Dermis blood vessel endothelial cell (primary cell): Measurements from ENCODE around the gene NHSL2. TPM values are rescaled to one million over a fixed set of nuclear protein-coding genes. Genes with fewer than 3 reads are reported as not detected.
"Not testable (repeated sequence)": the region's sequence is repeated elsewhere in the genome, so short reads cannot be mapped to it uniquely, and the experiment has no call there.

Experiments used
- DNase-seq: peaks from one replicate; pipeline ENCODE4 v3.0.0; 2010
- total RNA-seq: library from RNA; depleted of rRNA; stranded (reverse); fragments of >200 nt; gene quantifications from 2 replicates; pipeline ENCODE4 v1.2.3, GENCODE V29; 2014

NHSL2 gene
- total RNA-seq, 1 donor from 2014 or later, result 28.6 TPM

DNA sequence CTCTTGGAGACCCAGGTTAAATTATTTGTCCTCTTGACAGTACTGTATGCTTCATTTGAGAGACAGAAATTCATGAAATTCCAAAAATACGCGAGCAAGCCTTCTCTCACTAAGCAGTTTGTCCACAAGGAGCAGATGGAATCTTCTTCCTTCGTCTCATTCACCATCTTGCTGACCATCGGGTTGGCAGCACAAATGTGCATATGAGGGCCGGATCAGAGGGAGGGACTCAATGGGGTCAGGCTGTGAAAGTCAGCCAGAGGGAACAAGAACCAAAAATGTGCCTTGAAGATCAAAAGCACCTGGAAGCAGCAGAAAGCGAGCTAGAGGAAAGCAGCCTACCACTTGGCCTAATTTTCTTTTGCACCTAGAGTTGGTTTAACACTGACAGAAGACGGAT is 16.4 kb downstream of the NHSL2 start:
- no peak for DNase-seq

DNA sequence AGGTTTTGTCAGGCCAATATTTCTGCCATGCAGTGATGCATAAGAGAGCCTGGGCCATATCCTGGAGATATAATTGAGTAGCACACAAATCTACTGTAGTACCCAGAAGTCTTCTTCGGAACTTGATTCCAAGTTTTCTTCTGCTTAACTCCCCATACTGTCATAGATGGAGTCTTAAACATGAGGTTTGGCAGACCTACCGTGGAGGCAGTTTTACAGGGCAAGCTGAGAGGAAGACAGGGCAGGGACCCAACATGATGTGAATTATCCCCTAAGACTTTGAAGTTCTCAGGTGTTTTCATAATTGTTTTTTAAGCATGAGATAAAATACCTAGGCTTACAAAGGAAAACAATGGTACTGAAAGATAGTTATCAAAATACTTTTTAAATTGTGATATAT is 18.2 kb downstream of the NHSL2 start:
- no peak for DNase-seq

DNA sequence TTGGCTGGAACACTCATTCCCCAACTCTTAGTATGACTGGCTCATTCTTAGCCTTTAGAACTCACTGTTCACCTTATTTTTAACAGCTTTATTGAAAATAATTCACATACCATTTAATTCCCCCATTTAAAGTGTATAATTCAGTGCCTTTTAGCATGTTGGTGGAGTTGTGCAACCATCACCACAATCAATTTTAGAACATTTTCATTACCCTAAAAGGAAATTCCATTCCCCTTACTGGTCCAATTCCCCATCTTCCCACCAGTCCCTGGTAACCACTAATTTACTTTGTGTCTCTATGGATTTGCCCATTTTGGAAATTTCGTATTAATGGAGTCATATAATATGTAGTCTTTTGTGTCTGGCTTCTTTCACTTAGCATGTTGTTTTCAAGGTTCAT is 19.7 kb downstream of the NHSL2 start:
- no peak for DNase-seq

DNA sequence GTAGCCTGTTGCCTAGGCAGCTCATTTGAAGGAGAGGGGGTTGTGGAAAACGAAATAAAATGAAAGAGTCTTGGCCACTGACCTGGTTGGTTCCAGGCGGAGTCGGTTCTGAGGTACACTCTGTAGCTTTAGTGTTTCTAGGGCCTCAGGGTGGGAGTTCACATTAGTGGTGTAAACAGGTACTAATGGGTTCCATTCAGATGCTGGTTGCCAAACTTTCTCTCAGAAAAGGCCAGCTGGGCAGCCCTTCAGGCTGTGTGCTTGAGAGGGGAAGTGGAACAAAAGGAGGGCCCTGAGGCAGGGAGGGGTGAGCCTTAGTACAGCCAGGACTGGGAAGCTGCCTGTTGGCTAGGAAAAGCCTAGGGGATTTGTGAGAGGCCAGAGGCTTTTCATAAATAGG is 24.8 kb downstream of the NHSL2 start:
- DNase-seq, result no peak

DNA sequence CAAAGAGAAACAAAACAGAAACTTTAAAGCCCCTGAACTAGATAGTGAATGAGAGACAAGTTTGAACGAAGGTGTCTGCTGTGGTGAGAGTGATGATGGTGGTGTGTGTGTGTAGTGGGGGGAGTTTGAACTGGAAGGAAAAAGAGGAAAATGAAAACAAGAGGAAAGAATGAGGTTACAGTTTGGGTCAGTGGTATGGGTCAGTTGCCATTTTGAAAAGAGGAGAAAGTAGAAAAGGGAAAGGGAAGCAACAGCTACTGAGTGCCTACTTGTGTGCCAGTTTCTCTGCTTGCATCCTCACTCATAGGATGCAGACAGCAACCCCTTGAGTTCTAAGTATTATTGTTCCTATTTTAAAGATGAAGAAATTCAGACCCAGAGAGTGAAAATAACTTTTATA is 26.0 kb downstream of the NHSL2 start:
- no peak for DNase-seq

DNA sequence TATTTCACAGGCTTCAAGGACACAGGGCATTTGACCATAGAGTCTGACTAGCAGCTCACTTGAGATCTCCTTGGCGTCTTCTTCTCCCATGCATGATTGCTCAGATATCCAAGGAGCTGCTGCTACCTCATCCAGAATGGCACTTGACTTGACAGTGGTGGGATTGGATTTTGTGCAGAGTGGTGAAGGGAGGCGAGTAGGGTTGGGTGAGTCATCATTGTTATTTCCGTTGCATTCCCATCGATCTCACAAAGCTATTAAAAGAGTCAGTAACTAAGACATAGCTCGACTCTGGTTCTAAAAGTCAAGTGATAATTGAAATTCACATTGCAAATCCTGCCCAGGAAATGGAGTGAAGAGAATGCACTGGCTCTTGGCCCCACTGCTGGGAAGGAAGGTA is 27.7 kb downstream of the NHSL2 start:
- DNase-seq, result no peak

DNA sequence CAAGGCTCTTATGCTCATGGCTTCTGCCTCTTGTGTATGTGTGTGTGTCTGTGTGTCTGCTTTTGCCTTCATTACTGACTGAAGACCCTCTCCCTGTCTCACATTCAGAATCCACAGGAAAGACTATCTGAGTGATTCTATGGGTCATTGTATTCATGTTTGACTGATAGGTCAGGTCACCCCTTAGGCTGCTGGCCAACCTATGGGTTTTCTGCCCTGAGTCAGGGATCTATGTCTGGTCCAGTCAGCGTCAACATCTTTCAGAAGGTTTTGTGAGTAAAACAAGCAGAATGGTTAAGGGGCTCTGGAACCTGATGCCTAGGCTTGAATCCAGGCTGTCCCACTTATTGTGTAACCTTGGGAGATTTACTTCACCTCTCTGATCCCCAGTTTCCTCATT is 30.5 kb downstream of the NHSL2 start:
- no peak for DNase-seq

DNA sequence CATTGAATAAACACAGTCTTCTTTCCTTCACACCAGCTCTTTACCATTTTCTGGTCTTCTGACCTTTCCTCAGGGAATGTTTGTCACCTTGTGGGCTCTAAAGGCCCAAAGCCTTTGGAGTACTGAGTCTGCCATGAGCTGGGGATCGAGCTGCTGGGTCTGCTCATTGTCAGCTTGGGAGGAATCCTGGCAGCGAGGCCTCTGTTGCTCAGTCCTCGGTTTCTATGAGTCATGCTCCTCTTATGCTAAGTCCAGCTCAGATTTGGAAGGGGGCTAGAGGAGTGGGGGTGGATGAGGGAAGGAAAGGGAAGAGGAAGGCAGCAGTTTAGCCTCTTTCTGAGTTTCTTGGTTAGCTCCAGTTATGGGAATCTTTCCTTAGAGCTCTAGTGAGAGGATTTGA is 31.1 kb downstream of the NHSL2 start:
- DNase-seq, result no peak

DNA sequence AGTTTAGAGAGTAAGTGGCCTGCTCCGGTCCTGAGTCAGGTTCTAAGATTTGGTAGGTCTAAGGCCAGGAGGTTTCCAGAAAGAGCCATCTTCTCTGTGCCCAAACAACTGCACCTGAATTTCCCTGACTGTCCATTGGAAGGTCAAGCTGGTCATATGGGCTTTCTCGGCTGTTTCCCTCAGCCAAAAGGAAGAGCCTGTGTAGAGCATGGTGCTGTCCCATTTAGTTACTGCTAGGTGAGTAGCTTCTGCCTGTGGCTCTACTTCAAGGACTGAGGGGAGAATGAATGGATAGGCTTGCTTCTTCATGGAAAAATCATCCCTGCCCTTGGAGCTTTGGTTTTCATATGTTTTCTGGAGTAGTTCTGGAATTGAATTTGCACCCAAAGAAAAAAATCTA is 33.7 kb downstream of the NHSL2 start:
- DNase-seq, result no peak

DNA sequence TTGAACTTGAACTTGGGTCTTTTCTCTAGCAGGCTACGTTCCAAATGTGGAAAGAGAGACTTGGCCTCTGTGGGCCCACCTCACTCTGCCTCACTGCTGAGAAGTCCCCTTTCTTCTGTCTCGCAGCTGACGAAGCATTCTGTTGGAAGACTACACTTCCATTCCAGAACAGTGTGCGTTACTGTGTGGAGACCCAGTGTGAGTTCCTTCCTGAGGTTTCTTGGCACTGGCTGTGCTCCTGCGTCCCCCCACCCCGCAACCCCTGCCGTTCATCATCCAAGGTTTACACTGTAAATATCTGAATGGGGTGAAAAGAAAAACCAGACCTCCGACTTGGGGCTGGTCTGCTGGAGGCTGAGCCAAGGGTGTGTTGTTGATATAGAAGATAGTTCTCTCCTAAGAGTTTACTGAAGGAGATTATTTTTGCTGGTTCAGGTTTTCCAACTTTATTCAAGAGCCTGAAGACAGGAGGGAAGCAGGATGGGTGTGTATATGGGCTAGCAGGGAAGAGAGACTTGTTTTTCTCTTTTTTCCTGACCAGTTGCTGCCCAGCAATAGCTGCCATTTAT is 34.7 kb downstream of the NHSL2 start:
- DNase-seq, result no peak

DNA sequence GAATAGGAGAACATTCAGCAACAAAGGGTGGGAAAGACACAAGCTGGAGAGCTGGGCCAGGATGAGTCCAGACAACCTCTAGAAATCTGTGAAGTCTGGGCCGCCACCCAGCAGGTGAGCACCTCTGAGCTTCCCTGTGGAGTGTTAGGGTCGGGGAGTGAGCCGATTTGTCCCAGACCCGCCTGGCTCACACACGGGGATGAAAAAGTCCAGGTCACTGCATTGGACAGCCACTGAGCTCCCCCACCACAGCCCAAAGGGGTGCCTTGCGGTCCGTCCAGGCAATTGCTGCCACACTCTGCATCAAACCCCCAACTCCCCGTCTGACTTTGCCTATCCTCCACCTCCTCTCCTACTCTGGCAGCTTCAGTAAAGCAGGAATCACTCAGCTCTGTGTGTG is 38.7 kb downstream of the NHSL2 start:
- DNase-seq, result no peak

DNA sequence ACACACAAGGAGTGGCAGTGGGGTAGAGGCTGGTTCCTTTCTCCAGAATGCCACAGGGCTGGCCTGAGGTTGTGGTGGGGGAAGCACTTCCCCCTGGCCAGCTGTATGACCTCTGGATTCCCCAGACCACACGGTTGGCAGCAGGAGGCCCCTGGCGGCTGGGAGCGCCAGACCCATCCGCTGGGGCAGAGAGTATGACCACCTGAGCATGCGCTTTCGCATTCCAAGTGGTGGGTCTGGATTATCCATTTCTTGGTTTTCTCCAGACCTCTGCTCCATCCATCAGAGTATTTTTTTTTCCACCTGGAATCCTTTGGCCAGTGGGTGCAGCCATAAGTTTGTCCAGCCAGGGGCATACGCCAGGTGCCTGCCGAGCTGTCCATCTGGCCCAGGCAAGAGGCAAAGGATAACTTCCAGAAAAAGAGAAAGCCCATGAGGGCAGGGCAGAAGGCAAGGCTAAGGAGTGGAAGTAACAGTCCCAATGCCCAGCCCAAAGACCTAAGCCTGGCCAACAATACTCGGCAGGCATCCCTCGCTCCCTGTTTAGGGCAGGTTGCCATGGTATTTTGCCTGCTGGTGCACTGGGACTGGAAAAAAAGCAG is 39.3 kb downstream of the NHSL2 start:
- no peak for DNase-seq

DNA sequence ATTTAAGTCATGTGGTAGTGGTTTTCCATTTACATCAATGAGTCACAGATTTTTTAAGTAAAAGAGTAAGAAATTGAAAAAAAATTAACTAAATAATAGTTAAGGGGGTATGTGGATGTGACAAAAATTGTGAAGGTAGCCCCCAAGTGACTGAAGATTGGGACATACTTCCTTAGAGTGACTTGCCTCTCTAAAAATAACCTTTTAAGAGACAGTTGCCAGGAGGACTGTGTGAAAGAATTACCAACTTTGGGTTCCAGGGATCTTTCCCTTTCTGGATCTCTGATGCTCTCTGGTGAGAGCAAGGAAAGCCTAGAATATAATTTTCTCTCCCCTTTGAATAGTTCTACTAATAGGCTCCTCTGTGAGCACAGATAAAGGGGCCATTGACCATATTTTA is 42.7 kb downstream of the NHSL2 start:
- DNase-seq, result no peak

DNA sequence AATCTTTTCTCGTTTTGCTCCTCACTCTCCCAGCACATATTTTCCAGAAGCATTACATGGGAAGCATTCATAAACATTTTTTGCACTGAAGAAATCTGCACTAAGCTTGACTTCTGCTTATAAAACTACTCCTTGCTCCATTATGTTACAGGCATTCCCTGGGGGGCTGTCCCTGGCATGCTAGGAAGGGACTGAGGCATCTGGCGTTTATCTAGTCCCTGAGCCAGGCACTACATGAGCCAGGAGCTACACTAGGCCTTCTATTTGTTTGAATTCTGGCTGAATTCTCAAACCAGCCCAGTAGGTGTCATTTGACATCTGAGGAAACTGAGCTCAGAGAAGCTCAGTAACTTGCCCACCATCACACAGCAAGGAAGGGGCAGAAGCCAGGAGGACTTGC is 43.3 kb downstream of the NHSL2 start:
- DNase-seq, result no peak

DNA sequence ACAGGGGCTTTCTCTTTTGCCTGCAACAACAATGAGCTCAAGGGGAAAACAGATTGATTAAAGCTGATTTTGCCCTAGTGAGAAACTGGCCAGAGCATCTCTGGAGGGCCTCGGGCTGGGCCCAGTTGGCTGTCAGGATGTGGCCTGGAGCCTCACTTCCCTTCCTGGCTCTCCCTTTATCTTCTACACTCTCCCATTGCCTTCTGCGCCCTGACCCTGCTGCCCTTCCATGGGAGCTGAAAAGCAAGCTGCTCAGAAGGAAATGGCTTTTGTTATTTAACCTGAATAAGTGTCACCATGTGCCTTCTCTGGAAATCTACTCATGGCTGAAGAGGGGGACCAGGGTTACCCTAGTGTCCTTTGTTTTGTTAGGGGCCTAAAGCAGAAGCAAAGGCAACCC is 43.8 kb downstream of the NHSL2 start:
- peak; percentile 6 for DNase-seq

DNA sequence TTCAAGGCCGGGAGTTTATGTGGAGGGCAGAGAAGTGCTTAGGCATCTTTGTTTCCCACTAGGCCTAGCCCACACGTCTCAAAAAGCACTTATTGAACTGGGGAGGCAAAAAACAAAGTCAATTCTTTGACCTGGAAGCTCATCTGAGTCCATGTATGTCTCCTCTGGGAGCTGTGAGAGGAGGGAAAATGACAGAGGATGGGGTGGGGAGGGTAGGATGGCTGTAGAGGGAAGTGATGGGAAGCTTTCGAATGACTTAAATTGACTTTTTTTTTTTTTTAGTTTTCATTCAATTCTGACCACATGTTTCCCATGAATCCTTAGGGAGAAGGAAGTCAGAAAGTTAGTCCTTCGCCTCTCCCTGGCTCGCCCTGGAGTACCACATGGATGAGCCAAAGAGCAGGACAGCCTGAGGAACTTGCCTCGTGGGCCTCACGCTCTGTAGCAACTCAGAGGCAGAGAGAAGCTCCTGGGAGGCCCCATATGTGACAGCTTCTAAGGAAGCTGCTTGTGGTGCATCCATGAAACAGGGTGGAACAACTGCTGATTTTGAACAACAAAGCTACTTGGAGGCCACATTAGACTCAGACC is 45.0 kb downstream of the NHSL2 start:
- DNase-seq, result no peak

DNA sequence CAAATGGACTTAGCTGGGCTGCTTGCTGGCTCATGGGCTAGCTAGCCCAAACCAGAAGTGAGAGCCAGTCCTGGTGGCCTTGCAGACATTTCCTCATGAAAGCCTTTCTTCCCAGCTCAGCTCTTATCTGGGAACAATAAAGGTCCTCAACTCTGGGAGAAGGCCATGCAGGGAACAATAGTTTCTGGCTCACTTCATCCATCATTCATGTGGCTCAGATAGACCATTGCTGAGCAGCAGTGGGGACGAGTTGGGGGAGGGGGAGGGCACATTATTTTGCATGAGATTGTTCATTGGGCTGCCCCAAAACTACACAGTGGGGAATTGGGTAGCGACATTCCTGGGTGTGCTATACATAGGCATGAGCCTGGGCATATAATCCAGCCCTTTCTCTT is 47.6 kb downstream of the NHSL2 start:
- no peak for DNase-seq

DNA sequence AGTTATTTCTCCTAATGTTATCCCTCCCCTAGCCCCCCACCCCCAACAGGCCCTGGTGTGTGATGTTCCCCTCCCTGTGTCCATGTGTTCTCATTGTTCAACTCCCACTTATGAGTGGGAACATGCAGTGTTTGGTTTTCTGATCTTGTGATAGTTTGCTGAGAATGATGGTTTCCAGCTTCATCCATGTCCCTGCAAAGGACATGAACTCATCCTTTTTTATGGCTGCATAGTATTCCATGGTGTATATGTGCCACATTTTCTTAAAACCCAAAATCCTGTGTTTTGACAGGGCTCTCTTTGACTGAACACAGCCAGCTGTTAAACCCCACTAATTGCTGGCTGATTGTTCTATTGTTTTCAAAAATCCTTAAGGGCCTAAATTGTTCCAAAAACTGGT is 53.5 kb downstream of the NHSL2 start:
- DNase-seq, result not testable (repeated sequence)

DNA sequence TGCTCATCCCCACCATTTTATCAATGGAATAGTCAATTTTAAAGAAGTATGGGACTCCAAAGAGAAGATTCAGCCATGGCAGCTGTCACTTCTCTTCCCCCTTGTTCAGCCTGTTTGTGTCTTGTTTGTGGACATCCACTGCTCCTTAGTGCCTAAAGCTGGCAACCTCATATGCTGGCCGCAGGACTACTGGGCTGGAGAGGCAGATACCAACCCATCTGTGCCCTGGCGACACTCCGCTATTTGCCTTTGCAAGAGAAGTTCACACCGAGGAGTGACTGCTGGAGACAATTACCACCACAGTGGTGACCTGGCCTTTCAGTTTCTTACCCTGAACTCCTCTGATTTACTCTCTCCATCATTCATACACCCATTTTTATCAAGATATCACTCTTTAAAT is 64.3 kb downstream of the NHSL2 start:
- no peak for DNase-seq

DNA sequence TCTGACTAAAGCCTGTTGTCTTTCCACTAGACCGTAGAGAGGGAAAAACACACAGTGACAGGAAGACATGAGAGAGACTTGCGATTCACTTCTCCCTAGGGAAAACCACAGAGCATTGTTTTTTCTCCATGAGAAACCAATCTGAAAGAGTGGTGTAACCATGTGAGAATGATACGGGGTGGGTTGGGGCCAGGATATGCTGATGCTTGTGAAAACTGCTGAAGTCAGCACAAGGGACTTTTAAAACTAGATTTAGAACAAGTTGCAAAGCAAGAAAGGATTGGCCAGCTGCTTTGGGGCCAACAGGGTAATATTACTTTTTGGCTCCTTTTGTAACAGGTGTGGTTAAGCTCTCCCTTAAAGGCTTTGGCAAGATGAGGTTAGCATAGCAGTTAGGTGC is 66.1 kb downstream of the NHSL2 start:
- DNase-seq, result no peak

DNA sequence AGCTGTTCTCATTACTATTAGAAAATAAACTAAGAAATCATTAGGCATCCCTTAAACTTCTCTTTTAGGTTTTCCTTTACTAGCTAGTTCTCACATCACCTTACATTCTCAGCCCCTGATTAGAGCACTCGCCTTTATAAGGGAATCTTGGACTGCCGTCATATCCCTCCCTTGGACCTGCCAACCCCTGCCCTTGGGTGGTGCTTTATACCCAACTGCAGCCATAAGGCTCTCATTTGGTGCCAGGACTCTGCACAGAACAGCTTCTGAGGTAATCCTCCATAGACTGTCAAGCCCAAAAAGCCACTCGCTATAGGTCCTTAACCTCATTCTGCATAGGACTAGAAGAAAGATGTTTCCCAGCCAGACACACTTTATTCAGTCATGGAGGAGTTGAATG is 67.5 kb downstream of the NHSL2 start:
- no peak for DNase-seq

DNA sequence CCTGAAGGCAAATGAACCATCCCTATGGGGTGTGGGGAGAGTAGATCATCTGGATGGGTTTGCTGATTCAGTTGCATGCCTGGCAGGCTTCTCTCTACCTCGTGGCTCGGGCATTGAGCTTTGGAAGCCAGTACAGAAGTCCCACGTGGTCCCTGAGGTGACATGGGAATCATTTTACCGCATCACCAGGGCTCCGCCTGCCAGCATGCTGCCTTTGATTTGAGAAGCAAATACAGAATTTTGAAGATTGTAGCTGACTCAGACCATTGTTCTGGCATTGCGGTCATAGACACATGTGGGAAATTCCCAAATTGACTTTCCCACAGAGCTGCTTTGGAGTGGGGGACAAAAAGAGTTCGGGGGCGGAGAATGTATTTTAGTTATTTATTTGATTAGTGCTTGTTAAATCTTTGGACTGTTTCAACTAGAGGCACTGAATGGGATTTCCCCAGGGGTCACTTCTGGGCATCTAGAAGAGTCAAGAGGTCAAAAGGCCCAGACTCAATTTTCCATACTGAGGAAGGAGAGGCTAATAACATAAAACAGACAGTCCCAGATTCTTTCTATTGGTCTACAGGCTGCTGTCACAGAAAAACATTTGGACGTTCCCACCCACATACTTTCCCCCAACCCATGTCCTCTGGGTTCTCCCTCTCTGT is 79.3 kb downstream of the NHSL2 start:
- DNase-seq, result peak; percentile 3

DNA sequence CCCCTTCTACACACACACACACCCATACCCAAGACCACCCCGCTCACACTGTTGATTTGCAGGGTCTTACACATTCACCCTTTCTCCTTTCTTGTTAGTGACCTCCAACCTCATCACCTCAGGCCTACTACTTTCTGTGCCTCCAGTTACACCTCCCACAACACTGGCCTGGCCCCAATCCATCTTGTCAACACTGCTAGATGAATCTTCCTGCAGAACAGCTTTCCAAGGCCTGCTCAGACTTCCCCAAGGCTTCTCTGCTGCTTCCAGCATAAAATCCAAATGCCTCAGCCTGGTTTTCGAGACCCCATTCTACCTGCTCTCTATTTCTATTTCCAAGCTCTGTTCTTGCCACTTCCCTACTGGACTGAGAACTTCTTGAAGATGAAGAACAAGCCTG is 79.9 kb downstream of the NHSL2 start:
- no peak for DNase-seq

DNA sequence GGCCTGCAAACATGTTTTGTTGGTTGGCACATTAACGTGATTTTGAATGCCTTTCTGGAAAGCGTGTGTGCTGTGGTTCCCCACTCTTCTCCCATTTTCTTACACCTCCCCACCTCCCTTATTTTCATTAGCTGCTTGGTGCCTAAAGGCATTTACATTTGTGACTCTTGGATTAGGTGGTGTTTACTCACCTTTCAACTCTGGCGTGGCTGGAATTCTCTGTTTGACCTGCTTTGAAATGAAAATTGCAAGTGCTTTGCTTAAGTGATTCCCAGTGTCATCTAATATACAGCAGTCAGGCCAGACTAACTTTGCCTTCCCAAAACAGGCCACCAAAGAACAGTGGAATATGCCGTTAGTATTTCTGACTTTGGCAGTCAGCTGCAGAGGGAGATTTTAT is 80.5 kb downstream of the NHSL2 start:
- no peak for DNase-seq
